DMS153 (cell line): ENCODE data around the gene RRP1.
"Not testable (repeated sequence)": the region's sequence is repeated elsewhere in the genome, so short reads cannot be mapped to it uniquely, and the experiment has no call there.

Source experiments
- DNase-seq: peaks from one replicate; lab custom pipeline; 2025; lab: John Stamatoyannopoulos, UW

Gene RRP1

DNA sequence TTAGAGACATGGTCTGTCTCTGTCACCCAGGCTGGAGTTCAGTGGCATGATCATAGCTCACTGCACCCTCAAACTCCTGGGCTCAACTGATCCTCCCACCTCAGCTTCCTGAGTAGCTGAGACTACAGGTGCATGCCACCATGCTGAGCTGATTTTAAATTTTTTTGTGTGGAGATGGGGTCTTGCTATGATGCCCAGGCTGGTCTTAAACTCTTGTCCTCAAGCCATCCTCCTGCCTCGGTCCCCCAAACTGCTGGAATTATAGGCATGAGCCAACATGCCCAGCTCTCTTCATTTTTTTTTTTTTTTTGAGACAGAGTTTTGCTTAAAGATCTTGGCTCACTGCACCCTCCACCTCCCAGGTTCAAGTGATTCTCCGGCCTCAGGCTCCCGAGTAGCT is 50.9 kb downstream of the RRP1 start:
- no peak for DNase-seq

DNA sequence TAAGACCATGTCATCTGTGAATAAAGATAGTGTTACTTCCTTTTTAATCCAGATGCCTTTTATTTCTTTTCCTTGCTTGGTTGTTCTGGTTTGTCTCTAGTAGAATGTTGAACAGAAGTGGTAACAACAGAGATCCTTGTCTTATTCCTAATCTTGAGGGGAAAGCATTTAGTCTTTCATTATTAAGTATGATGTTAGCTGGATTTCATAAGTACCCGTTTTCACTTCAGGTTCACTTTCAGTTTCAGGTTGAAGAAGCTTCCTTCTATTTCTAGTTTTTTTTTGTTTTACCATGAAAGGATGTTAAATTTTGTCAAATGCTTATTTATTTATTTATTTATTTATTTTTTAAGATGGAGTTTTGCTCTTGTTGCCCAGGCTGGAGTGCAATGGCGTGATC is 53.4 kb downstream of the RRP1 start:
- no peak for DNase-seq

DNA sequence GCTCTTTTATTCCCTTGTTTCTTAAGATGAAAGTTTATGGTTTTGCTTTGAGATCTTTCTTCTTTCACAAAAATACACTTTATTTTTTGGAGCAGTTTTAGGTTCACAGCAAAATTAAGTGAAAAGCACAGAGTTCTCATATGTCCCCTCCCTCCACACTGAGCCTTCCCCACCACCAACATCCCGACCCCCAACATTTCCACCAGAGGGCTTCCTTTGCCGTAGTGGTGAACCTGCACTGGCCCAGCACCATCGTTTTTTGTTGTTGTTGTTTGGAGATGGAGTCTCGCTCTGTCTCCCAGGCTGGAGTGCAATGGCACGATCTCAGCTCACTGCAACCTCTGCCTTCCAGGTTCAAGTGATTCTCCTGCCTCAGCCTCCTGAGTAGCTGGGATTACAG is 55.5 kb downstream of the RRP1 start:
- DNase-seq: not testable (repeated sequence)

DNA sequence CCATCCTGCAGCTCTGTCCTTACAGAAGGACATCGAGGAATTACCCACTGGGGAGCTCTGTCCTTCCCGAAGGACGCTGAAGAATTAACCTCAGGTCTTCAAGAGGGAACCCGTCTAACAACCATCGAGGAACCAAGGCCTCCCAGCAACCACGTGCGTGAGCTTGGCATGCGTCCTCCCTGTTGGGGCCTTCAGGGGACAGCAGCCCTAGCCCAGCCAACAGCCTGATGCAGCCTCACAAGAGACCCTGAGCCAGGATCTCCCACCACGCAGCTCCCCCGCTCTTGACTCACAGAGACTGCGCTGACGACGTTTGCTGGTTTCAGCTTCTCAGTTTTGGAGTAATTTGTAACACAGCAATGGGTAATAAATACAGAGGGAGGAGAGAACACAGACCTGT is 56.0 kb downstream of the RRP1 start:
- DNase-seq: no peak

DNA sequence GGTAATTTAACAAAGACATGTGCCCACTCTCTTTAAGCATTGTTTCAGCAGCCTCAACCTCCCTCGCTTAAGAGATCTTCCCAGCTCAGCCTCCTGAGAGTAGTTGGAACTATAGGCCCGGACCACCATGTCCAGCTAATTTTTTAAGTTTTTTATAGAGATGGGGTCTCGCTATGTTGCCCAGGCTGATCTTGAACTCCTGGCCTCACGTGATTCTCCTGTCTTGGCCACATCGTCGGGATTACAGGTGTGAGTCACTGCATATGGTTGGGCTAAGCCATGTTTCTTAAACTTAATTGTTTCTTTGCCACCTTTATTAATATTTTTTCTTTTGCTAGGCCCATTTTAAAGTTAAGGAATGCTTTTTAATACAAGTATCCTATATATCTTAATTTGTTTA is 57.1 kb downstream of the RRP1 start:
- DNase-seq: no peak

DNA sequence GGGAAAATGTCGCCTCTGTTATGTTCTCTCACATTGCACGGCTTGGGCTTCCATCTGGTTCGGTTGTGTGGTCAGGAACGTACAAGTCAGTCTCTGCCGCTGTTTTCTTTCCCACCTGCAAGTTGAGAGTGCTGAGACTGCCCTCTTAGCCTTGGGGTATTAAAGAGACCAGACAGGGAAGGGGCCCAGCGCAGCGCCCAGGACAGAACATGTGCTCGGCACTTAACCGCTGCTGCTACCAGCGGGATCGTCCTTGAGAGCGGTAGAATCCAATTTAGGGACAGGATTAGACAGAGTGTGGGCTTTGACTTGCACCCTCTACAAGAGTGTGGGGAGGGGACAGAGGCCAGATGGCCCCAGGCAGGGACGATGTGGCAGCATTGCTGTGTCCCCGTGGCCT is 57.9 kb downstream of the RRP1 start:
- DNase-seq: no peak

DNA sequence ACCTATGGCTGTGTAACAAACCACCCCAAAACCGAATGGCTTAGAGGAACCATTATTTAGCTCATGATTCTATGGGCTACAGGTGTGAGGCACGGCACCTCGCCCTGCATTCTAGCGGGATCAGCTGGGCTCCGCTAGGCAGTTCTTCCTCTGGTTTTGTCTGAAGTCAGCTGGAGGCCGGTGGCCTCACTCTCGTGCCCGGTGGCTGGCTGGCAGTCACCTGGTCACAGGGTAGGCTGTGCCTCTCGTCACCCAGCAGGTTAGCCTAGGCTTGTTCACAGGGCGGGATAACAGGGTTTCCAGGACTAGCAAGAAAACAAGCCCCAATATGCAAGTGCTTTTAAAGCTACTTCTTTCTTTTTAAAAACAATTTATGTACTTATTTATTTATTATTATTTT is 59.4 kb downstream of the RRP1 start:
- DNase-seq: no peak

DNA sequence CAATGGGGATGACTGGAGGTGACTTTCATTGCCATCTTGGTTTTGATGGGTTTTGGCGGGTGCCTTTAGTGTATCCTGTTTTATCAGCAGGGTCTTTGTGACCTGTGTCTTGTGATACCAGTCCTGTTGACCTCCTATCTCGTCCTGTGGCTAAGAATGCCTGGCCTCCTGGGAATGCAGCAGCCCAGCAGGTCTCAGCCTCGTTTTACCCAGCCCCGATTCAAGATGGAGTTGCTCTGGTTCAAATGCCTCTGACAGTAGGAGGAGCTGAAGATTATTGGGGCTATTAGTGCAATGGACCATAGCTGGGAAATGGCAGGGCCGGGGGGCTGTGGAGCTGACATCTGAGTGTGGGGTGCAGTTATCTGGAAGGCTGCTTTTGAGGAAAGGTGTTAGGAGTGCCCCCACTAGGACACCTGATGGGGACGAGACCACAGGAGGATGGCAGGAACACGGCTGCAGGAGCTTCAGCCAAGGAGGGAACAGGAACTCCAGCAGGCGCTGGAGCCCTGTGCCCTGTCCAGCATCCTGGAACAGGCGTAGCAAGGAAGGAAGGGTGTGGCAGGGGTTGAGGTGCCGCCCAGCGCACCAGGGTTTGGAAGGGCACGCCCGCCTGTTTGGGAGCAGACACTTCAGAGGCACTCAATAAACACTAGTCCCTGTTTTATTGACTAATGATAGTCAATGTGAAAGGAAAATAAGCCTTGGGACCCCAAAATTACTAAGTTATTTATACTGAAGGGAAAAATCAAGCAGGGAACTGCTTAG is 60.3 kb downstream of the RRP1 start:
- no peak for DNase-seq

DNA sequence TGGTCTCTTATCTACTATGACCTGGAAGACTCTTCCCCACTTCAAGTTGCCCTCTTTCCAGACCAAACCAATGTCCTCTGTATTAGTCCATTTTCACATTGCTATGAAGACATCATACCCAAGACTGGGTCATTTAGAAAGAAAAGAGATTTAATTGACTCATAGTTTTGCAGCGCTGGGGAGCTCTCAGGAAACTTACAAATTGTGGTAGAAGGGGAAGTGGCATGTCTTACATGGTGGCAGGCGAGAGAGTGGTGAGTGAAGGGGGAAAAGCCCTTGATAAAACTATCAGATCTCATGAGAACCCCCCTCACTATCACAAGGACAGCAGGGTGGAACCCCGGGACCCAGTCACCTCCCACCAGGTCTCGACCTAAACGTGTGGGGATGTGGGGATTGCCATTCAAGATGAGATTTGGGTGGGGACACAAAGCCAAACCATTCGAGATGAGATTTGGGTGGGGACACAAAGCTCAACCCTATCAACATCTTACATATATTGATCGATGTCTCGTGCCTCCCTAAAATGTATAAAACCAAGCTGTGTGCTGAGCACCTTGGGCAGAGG is 61.4 kb downstream of the RRP1 start:
- DNase-seq: no peak

DNA sequence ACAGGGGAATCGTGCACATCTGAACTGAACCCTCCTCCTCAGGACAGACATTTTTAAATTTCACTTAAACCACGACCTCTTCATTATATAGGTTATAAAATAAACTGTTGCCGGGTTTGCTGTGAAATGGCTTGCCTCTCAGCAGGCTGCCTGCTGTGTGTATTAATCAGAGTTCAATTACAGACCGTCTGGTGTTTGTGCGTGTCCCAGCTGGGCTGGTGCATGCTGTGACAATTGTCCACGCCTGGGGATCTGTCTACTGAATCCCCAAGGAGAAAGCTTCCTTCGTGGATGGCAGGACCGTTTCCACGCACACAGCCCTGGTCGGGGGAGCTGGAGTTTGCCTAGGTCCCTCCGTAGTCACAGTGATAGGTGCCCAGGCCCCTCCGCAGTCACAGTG is 62.2 kb downstream of the RRP1 start:
- no peak for DNase-seq

DNA sequence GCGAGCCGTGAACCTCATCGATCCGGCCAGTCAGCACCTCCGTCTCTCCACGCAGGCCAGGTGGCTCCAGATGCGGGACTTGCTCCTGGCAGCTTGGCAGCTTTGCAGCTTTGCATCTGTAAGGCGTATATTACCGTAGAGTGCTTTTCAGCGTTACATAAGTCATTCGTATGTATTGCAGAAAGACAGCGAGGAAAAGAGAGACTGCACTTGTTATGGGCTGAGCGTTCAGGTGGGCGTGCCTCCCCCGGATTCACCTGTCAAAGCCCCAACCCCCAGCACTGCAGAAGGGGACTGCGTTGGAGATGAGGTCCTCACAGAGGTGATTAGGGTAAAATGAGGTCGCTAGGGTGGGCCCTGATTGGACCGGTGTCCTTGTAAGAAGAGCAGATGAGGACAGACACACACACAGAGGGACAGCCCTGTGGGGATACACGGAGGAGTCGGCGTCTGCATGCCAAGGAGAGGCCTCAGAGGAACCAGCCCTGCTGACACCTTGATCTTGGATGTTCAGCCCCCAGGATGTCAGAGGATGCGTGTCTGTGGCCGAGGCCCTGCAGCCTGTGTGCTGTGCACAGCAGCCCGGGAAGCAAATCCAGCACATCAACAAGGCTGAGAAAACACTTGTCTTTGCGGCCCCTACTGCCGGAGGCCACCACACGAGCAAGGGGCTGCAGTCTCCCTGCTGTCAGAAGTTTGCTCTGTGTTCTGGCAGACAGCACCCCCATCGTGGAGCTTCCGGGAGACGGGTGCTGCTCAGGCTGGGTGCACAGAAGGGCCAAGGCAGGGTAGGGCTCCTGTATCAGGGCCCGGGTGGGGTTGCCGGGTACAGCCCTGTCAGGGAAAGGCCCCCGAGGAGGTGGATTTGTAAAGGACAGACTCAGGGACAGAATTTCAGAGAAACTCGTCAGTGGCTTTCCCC is 64.7 kb downstream of the RRP1 start:
- DNase-seq: no peak
